ENCODE measurements around the gene THSD7A. TPM values are rescaled to one million over a fixed set of nuclear protein-coding genes. Genes with fewer than 3 reads are reported as not detected.

Gene THSD7A
- polyA plus RNA-seq, 1 donor from 2014 or later: 18.5 TPM

DNA sequence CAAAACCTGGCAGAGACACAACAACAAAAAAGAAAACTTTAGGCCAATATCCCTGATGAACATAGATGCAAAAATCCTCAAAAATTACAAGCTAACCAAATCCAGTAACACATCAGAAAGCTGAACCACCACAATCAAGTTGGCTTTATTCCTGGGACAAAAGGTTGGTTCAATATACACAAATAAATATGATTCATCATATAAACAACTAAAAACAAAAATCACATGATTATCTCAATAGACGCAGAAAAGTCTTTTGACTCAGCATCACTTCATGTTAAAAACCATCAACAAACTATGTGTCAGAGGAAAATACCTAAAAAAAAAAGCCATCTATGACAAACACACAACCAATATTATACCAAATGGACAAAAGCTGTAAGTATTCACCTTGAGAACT is 283.5 kb downstream of the THSD7A start:
- Histone ChIP-seq H2AFZ (ENCODE audit: low read depth, low read length) (no peak overlapping the region), H3K4me3 (ENCODE audit: low read length) (no peak overlapping the region), H3K9ac (ENCODE audit: low read length) (no peak overlapping the region), H3K9me3 (ENCODE audit: low read length) (no peaks in the 10 kb centered on the region), H4K20me1 (ENCODE audit: insufficient read depth) (no peaks in the 10 kb centered on the region), H3K27me3 (ENCODE audit: insufficient read depth, low read depth, low read length) (no peaks in the 10 kb centered on the region), H3K9me2 (ENCODE audit: insufficient read depth, low read length) (no peaks in the 10 kb centered on the region), H3K36me3 (ENCODE audit: insufficient read depth, low read length) (no peaks in the 10 kb centered on the region), H3K79me2 (replicated peaks; ENCODE audit: insufficient read depth, low read length) (no peaks in the 10 kb centered on the region), H3K4me2 (ENCODE audit: low read length) (no peak overlapping the region), H3F3A (ENCODE audit: insufficient read depth, low read length, poor library complexity, severe bottlenecking) (no peaks in the 10 kb centered on the region), H3K27ac (ENCODE audit: low read length) (no peak overlapping the region)
- TF ChIP-seq, protein P1, sequence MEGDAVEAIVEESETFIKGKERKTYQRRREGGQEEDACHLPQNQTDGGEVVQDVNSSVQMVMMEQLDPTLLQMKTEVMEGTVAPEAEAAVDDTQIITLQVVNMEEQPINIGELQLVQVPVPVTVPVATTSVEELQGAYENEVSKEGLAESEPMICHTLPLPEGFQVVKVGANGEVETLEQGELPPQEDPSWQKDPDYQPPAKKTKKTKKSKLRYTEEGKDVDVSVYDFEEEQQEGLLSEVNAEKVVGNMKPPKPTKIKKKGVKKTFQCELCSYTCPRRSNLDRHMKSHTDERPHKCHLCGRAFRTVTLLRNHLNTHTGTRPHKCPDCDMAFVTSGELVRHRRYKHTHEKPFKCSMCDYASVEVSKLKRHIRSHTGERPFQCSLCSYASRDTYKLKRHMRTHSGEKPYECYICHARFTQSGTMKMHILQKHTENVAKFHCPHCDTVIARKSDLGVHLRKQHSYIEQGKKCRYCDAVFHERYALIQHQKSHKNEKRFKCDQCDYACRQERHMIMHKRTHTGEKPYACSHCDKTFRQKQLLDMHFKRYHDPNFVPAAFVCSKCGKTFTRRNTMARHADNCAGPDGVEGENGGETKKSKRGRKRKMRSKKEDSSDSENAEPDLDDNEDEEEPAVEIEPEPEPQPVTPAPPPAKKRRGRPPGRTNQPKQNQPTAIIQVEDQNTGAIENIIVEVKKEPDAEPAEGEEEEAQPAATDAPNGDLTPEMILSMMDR (IDR thresholded peaks at IDR 0.05; ENCODE audit: poor library complexity, severe bottlenecking): no peak
- TF ChIP-seq MXI1 (conservative IDR thresholded peaks at IDR 0.05; ENCODE audit: poor library complexity, severe bottlenecking): no peak
- TF ChIP-seq EP300 (conservative IDR thresholded peaks at IDR 0.05; ENCODE audit: poor library complexity, severe bottlenecking): no peak

DNA sequence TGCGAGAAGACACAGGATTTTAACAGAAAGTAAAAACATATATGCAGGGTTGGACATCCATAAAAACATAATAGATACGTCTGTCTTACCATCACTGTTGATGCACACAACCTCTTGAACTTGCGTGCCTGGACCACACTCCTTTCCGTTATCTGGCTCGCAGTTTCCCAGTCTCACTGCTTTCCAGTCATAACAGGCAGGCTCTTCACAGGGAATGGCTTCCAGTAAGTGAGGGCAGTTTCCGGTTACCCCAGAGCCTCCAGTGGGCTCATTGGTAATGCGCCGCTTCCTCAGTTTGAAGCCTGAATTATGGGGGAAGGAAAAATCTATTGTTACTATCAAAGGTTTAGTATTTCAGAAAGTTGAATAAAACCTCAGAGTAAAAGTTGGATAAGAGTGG is 290.7 kb downstream of the THSD7A start:
- H4K20me1 ChIP-seq (ENCODE audit: insufficient read depth): no peaks in the 10 kb centered on the region
- H3K79me2 ChIP-seq (replicated peaks; ENCODE audit: insufficient read depth, low read length): no peaks in the 10 kb centered on the region
- no peaks in the 10 kb centered on the region for H3K27me3 ChIP-seq (ENCODE audit: insufficient read depth, low read depth, low read length)
- H3K9me3 ChIP-seq (ENCODE audit: low read length): no peaks in the 10 kb centered on the region
- H3K4me2 ChIP-seq (ENCODE audit: low read length): no peak overlapping the region
- H3K4me3 ChIP-seq (ENCODE audit: low read length): no peak overlapping the region
- H3K36me3 ChIP-seq (ENCODE audit: insufficient read depth, low read length): peaks cover 7% of the 10 kb centered on the region
- H3K9me2 ChIP-seq (ENCODE audit: insufficient read depth, low read length): no peaks in the 10 kb centered on the region
- H3F3A ChIP-seq (ENCODE audit: insufficient read depth, low read length, poor library complexity, severe bottlenecking): no peaks in the 10 kb centered on the region
- H3K9ac ChIP-seq (ENCODE audit: low read length): no peak overlapping the region
- no peak for TF ChIP-seq SMC3 (conservative IDR thresholded peaks at IDR 0.05; ENCODE audit: poor library complexity)
- no peak for TF ChIP-seq EZH2 (IDR thresholded peaks at IDR 0.05; ENCODE audit: borderline replicate concordance, insufficient read depth, low read length, poor library complexity, severe bottlenecking)
- TF ChIP-seq POLR2AphosphoS5 (IDR thresholded peaks at IDR 0.05): no peak
- TF ChIP-seq RAD21 (conservative IDR thresholded peaks at IDR 0.05): no peak
- no peak overlapping the region for H3K27ac ChIP-seq (ENCODE audit: low read length)
- no peak overlapping the region for H2AFZ ChIP-seq (ENCODE audit: low read depth, low read length)

DNA sequence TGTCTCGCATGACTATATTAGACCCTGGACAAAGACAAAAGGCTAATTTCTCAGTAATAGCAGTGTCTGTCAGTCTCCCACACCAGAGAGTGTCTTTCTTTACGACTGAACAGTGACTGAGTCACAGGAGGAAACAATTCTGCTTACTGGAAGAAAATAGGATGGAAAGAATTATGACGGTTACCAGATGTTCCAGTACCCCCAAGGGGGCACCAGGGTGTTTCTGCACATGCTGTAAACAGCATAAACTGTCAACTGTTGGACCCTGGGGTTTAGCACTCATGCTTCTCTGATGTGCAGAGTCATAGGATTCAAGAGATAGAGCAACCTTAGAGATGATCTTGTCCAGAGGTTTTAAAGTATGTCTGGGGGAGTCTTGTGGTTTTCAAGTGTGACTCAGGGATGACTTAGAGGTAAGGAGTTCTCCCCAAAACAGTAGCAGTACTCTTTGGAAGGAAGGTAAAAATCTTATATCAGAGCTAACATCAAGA is 291.7 kb downstream of the THSD7A start:
- no peak overlapping the region for H3K9ac ChIP-seq (ENCODE audit: low read length)
- no peak overlapping the region for H2AFZ ChIP-seq (ENCODE audit: low read depth, low read length)
- TF ChIP-seq SMC3 (conservative IDR thresholded peaks at IDR 0.05; ENCODE audit: poor library complexity) (no peak), MXI1 (conservative IDR thresholded peaks at IDR 0.05; ENCODE audit: poor library complexity, severe bottlenecking) (no peak), RAD21 (conservative IDR thresholded peaks at IDR 0.05) (no peak), EP300 (conservative IDR thresholded peaks at IDR 0.05; ENCODE audit: poor library complexity, severe bottlenecking) (no peak), TAF1 (IDR thresholded peaks at IDR 0.05; ENCODE audit: low read depth) (no peak), EZH2 (IDR thresholded peaks at IDR 0.05; ENCODE audit: borderline replicate concordance, insufficient read depth, low read length, poor library complexity, severe bottlenecking) (no peak), POLR2AphosphoS5 (IDR thresholded peaks at IDR 0.05) (no peak)
- TF ChIP-seq, protein P1 (IDR thresholded peaks at IDR 0.05; ENCODE audit: poor library complexity, severe bottlenecking): no peak
- TF ChIP-seq, protein P2, sequence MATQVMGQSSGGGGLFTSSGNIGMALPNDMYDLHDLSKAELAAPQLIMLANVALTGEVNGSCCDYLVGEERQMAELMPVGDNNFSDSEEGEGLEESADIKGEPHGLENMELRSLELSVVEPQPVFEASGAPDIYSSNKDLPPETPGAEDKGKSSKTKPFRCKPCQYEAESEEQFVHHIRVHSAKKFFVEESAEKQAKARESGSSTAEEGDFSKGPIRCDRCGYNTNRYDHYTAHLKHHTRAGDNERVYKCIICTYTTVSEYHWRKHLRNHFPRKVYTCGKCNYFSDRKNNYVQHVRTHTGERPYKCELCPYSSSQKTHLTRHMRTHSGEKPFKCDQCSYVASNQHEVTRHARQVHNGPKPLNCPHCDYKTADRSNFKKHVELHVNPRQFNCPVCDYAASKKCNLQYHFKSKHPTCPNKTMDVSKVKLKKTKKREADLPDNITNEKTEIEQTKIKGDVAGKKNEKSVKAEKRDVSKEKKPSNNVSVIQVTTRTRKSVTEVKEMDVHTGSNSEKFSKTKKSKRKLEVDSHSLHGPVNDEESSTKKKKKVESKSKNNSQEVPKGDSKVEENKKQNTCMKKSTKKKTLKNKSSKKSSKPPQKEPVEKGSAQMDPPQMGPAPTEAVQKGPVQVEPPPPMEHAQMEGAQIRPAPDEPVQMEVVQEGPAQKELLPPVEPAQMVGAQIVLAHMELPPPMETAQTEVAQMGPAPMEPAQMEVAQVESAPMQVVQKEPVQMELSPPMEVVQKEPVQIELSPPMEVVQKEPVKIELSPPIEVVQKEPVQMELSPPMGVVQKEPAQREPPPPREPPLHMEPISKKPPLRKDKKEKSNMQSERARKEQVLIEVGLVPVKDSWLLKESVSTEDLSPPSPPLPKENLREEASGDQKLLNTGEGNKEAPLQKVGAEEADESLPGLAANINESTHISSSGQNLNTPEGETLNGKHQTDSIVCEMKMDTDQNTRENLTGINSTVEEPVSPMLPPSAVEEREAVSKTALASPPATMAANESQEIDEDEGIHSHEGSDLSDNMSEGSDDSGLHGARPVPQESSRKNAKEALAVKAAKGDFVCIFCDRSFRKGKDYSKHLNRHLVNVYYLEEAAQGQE (IDR thresholded peaks at IDR 0.05; ENCODE audit: borderline replicate concordance): no peak

More for the DNA sequence above, 291.7 kb downstream of the THSD7A start:
- Histone ChIP-seq H3K4me2 (ENCODE audit: low read length) (no peak overlapping the region), H3K9me3 (ENCODE audit: low read length) (no peaks in the 10 kb centered on the region), H3F3A (ENCODE audit: insufficient read depth, low read length, poor library complexity, severe bottlenecking) (no peaks in the 10 kb centered on the region), H3K27me3 (ENCODE audit: insufficient read depth, low read depth, low read length) (no peaks in the 10 kb centered on the region), H3K27ac (ENCODE audit: low read length) (no peak overlapping the region), H4K20me1 (ENCODE audit: insufficient read depth) (no peaks in the 10 kb centered on the region), H3K4me3 (ENCODE audit: low read length) (no peak overlapping the region), H3K9me2 (ENCODE audit: insufficient read depth, low read length) (no peaks in the 10 kb centered on the region), H3K79me2 (replicated peaks; ENCODE audit: insufficient read depth, low read length) (no peaks in the 10 kb centered on the region), H3K36me3 (ENCODE audit: insufficient read depth, low read length) (peaks cover 7% of the 10 kb centered on the region)
